ENCODE measurements around the gene GCDH.

GCDH gene

GRCh38 chr19:12938779-12939601, 48.0 kb downstream of the GCDH start:
- in situ Hi-C loops (cut with MboI; ENCODE audit: low sequenced_read_pairs): no loop called here

DNA sequence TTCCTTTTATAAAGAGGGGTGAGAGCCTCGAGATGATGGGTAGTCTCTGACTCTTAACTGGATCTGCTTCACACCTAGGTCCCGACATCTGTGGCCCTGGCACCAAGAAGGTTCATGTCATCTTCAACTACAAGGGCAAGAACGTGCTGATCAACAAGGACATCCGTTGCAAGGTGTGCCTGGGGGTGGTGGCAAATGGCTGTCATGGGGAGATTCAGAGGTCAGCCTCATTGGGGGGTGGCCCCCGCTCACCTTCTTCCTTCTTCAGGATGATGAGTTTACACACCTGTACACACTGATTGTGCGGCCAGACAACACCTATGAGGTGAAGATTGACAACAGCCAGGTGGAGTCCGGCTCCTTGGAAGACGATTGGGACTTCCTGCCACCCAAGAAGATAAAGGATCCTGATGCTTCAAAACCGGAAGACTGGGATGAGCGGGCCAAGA, 49.0 kb downstream of the GCDH start:
- in situ Hi-C loops (cut with MboI; ENCODE audit: low sequenced_read_pairs): no loop called here

- in situ Hi-C loops (cut with MboI; ENCODE audit: low sequenced_read_pairs): no loop called here
Measured at GRCh38 chr19:12940897-12941296, 49.9 kb downstream of the GCDH start.

DNA sequence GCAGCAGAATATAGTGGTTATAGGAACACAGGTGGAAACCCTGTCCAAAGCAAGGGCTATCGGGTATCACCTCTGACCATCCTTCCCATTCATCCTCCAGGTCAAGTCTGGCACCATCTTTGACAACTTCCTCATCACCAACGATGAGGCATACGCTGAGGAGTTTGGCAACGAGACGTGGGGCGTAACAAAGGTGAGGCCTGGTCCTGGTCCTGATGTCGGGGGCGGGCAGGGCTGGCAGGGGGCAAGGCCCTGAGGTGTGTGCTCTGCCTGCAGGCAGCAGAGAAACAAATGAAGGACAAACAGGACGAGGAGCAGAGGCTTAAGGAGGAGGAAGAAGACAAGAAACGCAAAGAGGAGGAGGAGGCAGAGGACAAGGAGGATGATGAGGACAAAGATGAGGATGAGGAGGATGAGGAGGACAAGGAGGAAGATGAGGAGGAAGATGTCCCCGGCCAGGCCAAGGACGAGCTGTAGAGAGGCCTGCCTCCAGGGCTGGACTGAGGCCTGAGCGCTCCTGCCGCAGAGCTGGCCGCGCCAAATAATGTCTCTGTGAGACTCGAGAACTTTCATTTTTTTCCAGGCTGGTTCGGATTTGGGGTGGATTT, 52.6 kb downstream of the GCDH start:
- in situ Hi-C loops (cut with MboI; ENCODE audit: low sequenced_read_pairs): no loop called here

GRCh38 chr19:12944104-12944674, 53.2 kb downstream of the GCDH start:
- in situ Hi-C loops (cut with MboI; ENCODE audit: low sequenced_read_pairs): no loop called here

DNA sequence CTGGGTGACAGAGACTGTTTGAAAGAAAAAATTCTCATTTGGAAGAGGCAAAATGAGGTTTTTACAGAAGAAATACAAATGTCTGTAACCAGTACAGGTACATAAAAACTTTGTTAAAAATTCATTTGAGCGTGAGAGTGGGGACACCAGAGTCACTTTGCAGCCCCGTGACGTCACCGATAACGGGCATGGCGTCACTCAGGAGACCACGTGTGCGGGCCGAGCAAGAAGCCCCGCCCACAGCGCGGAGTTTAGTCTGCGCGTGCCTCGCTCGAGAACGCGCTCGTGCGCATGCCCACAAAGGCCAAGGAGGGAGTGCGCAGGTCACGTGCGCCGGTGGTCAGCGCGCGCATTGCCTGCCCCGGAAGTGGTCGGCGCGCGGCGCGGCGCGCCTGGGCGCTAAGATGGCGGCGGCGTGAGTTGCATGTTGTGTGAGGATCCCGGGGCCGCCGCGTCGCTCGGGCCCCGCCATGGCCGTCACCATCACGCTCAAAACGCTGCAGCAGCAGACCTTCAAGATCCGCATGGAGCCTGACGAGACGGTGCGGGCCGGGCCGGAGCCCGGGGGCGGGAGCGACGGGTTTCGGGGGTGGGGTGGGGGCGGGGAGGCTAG, 54.6 kb downstream of the GCDH start, which contains the start of gene RAD23A:
RAD23A (plus strand) TSS at position 384 of the 613 bp plus-strand sequence; CDS start at position 471, 87 bp downstream.
- in situ Hi-C loops (cut with MboI; ENCODE audit: low sequenced_read_pairs): no loop called here

DNA sequence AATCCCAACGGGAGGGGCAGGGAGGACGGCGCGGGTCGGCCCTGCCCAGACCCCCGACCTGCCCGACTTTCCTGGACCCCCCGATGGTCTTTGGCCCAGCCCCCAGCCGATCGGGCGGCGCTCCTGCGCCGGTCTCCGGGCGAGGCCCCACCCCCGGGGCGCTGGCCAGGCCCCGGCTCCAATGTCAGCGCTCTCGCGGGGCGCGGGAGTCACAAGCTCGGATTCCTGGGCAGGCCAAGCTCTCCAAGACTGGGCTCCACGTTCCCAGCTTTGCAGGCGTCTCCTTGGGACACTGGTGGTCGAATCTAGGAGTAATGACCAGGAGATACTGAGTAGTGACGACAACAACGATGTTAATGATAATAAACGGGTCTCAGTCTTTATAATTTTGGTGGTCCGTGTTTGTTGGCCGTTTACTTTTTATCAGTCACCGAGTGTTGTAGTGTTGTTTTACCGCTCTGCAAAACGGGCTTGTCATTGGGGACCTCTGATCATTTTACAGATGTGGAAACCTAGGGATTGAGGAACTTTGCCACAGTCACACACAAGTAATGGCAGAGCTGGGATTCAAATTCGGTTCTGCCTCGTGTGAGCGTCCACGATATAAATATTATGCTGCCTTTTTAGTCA, 55.2 kb downstream of the GCDH start:
- in situ Hi-C loops (cut with MboI; ENCODE audit: low sequenced_read_pairs): no loop called here

GRCh38 chr19:12946731-12947496, 56.0 kb downstream of the GCDH start:
- in situ Hi-C loops (cut with MboI; ENCODE audit: low sequenced_read_pairs): no loop called here

- in situ Hi-C loops (cut with MboI; ENCODE audit: low sequenced_read_pairs): no loop called here
Measured at GRCh38 chr19:12947702-12948611, 57.0 kb downstream of the GCDH start.

GRCh38 chr19:12948612-12949362, 57.8 kb downstream of the GCDH start:
- in situ Hi-C loops (cut with MboI; ENCODE audit: low sequenced_read_pairs): no loop called here
